NB4 (cell line): ENCODE measurements around the gene TWIST2.
A peak's percentile ranks its signal among the peaks of the same experiment; 100 is the strongest.

Experiments
- DNase-seq: peaks from one replicate; pipeline ENCODE4 v3.0.0; 2010; ENCODE audit warnings: low read depth
- H3K4me3 ChIP-seq: one replicate; pipeline ENCODE4 v1.5.1; 2011; ENCODE audit warnings: mild to moderate bottlenecking, low read depth, low read length, moderate library complexity
- MYC ChIP-seq: IDR thresholded peaks from 2 replicates; pipeline ENCODE4 v1.6.1; 2011; ENCODE audit warnings: low read depth, low read length
- POLR2A ChIP-seq: IDR thresholded peaks from 2 replicates; pipeline ENCODE4 v1.6.1; 2011; ENCODE audit warnings: mild to moderate bottlenecking; ENCODE audit not compliant: insufficient read length; ENCODE audit errors: extremely low read depth
- TF ChIP-seq, protein P1 (sequence below): IDR thresholded peaks from 2 replicates; pipeline ENCODE4 v1.6.1; 2011; ENCODE audit warnings: low read depth, low read length
- TF ChIP-seq, protein P2 (sequence below): IDR thresholded peaks from one replicate; pipeline ENCODE4 v1.5.1; 2012; ENCODE audit warnings: low read depth, low read length

The TWIST2 gene

DNA sequence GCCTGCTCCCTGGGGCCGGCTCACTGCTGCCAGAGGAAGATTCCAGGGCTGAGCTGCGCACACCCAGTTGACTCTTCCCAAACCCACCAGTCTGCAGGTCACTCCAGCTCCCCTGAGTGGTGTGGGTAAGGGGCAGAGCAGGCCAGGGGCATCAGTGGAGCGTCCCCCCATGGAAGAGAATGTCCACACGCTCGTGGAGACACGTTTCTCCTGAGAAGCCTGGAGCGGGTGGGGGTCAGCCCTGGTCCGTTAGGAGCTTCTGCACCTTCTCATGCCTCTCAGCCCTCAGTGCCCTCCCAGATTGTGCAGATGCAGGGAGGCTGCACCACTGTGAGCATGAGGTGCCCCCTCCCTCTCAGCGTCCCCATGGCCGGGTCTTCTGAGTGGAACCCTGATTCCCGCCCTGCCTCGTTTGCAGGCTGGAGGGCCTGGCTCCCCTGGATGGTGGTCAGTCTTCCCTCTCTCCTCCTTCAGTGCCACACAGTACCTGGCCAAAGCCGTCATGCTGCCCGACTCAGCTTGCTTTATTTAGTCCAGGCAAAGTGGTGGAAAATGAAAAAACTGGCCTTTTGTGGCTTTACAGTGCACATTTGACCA lies 37.0 kb downstream of the TWIST2 start:
- TF ChIP-seq MYC = no peak
- no peak for TF ChIP-seq POLR2A
- TF ChIP-seq, protein P1, sequence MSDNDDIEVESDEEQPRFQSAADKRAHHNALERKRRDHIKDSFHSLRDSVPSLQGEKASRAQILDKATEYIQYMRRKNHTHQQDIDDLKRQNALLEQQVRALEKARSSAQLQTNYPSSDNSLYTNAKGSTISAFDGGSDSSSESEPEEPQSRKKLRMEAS = no peak
- TF ChIP-seq, protein P2, sequence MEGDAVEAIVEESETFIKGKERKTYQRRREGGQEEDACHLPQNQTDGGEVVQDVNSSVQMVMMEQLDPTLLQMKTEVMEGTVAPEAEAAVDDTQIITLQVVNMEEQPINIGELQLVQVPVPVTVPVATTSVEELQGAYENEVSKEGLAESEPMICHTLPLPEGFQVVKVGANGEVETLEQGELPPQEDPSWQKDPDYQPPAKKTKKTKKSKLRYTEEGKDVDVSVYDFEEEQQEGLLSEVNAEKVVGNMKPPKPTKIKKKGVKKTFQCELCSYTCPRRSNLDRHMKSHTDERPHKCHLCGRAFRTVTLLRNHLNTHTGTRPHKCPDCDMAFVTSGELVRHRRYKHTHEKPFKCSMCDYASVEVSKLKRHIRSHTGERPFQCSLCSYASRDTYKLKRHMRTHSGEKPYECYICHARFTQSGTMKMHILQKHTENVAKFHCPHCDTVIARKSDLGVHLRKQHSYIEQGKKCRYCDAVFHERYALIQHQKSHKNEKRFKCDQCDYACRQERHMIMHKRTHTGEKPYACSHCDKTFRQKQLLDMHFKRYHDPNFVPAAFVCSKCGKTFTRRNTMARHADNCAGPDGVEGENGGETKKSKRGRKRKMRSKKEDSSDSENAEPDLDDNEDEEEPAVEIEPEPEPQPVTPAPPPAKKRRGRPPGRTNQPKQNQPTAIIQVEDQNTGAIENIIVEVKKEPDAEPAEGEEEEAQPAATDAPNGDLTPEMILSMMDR = no peak
- DNase-seq = no peak

DNA sequence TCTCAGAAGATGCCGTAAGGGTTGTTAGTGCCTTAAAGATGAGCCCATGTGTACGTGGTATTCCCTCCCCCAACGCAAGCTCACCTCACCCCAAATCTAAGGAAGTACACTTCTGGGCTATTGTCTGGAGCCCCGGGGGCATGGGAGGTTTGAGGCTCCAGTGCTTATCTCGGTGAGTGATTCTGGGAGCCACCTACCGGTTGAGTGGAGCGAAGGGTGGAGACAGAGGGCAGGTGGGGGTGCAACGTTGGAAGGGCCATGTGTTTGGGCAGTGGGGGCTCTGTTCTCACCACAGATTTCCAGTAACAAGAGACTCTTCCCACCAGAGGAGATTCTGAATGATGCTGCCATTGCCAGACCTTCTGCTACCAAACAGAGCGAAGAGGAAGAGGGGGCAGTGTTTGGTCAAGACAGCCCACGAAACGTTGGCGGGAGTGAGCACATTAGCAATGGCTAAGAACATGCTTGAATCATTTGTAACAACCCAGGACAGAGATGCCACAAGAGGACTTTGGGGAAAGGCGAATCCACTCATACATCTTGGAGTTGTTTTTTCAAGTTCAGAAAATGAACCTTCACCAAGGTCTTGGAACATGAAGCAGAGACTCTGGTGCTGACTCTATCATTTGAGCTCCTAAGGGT lies 38.7 kb downstream of the TWIST2 start:
- no peak for DNase-seq
- no peak overlapping the region for H3K4me3 ChIP-seq
- TF ChIP-seq, protein P2 = peak; percentile 14
- TF ChIP-seq MYC (no peak), POLR2A (no peak)
- TF ChIP-seq, protein P1 = no peak

More for the DNA sequence above, 37.0 kb downstream of the TWIST2 start:
- H3K4me3 ChIP-seq = no peak overlapping the region

DNA sequence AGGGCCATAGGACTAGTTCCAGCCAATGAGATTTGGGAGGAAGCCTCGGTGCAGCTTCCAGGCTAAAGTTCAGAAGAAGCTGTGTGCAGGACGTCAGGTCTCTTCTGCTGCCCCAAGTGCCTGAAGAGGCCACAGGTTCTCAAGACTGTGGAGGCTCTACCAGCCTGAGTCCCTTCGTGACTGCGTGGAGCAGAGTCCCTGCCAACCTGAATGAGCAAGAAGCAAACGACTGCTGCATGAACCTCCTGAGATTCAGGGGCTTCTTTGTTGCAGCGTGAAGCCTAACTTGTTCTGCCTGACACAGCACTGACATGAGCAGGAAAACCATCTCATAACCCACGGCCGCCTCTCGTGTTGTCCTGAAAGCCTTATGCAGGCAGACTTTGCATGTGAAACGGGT lies 39.7 kb downstream of the TWIST2 start:
- no peak overlapping the region for H3K4me3 ChIP-seq
- TF ChIP-seq, protein P1 = no peak
- TF ChIP-seq, protein P2 = no peak
- TF ChIP-seq POLR2A (no peak), MYC (no peak)
- no peak for DNase-seq

DNA sequence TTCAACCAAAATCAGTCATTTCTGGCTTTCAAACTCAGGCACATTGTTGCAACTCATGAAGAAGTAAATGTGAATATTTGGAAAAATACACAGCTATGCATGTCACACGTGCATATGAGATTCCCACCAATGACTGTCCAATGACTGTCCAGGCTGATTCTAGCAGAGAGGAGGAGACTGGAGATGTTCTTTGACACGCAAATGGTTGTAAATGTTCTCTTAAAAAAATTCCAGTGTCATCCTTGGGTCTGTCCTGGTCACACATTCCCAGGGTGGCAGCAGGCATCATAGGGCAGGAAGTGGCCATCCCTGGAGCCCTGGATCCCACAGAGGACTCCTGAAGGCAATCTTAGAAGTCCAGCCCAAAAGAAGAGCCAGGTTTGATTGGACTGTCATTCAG lies 40.9 kb downstream of the TWIST2 start:
- TF ChIP-seq, protein P2 = no peak
- TF ChIP-seq POLR2A (no peak), MYC (no peak)
- TF ChIP-seq, protein P1 = no peak
- no peak for DNase-seq
- H3K4me3 ChIP-seq = no peak overlapping the region

DNA sequence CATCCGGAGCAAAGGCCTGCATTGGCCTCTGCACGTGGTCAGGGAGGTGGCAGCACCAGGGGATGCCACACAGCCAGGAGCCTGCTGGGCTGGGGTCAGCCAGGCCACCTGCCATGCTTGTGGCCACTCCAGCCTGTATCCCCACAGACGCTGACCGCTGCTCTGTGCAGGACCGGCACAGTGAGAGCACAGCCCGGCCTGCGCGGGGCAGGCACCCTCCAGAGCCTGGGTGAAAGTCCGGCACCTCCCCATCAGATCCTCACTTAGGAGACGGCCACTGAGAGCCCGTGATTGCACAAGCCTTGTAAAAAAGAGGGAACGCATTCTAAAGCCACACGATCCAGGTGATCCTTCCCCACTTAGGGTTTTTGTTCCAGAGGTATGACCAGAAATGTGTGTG lies 42.2 kb downstream of the TWIST2 start:
- no peak overlapping the region for H3K4me3 ChIP-seq
- TF ChIP-seq, protein P1 = no peak
- TF ChIP-seq POLR2A (no peak), MYC (no peak)
- TF ChIP-seq, protein P2 = no peak
- DNase-seq = no peak
